ENCODE data around the gene ZNF587. TPM values are rescaled to one million over a fixed set of nuclear protein-coding genes. Genes with fewer than 3 reads are reported as not detected.

ZNF587 gene
- total and polyA plus RNA-seq, 2 of the 8 experiments (the other 6 are each of a cell fraction or from before 2014, with no cell fraction given) = 18.1 to 42.1 TPM

DNA sequence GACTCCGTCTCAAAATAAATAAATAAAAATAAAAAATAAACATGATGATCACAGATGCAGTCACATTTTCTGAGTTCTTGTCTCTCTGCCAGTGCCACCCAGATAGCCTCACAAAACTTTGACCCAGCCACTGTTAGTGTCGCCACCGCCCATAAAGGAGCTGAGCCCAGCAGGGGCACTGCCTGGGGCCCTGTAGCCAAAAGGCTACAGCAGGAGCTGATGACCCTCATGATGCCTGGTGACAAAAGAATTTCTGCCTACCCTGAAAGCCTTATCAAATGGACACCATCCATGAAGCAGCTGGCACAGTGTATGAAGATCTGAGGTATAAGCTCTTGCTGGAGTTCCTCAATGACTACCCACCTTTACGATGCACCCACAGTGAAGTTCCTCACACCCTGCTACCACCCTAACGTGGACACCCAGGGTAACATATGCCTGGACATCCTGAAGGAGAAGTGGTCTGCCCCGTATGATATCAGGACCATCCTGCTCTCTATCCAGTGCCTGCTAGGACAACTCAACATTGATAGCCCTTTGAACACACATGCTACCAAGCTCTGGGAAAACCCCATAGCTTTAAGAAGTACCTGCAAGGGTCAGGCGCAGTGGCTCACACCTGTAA is 18.3 kb downstream of the ZNF587 start (continued):
- TF ChIP-seq, protein P1, sequence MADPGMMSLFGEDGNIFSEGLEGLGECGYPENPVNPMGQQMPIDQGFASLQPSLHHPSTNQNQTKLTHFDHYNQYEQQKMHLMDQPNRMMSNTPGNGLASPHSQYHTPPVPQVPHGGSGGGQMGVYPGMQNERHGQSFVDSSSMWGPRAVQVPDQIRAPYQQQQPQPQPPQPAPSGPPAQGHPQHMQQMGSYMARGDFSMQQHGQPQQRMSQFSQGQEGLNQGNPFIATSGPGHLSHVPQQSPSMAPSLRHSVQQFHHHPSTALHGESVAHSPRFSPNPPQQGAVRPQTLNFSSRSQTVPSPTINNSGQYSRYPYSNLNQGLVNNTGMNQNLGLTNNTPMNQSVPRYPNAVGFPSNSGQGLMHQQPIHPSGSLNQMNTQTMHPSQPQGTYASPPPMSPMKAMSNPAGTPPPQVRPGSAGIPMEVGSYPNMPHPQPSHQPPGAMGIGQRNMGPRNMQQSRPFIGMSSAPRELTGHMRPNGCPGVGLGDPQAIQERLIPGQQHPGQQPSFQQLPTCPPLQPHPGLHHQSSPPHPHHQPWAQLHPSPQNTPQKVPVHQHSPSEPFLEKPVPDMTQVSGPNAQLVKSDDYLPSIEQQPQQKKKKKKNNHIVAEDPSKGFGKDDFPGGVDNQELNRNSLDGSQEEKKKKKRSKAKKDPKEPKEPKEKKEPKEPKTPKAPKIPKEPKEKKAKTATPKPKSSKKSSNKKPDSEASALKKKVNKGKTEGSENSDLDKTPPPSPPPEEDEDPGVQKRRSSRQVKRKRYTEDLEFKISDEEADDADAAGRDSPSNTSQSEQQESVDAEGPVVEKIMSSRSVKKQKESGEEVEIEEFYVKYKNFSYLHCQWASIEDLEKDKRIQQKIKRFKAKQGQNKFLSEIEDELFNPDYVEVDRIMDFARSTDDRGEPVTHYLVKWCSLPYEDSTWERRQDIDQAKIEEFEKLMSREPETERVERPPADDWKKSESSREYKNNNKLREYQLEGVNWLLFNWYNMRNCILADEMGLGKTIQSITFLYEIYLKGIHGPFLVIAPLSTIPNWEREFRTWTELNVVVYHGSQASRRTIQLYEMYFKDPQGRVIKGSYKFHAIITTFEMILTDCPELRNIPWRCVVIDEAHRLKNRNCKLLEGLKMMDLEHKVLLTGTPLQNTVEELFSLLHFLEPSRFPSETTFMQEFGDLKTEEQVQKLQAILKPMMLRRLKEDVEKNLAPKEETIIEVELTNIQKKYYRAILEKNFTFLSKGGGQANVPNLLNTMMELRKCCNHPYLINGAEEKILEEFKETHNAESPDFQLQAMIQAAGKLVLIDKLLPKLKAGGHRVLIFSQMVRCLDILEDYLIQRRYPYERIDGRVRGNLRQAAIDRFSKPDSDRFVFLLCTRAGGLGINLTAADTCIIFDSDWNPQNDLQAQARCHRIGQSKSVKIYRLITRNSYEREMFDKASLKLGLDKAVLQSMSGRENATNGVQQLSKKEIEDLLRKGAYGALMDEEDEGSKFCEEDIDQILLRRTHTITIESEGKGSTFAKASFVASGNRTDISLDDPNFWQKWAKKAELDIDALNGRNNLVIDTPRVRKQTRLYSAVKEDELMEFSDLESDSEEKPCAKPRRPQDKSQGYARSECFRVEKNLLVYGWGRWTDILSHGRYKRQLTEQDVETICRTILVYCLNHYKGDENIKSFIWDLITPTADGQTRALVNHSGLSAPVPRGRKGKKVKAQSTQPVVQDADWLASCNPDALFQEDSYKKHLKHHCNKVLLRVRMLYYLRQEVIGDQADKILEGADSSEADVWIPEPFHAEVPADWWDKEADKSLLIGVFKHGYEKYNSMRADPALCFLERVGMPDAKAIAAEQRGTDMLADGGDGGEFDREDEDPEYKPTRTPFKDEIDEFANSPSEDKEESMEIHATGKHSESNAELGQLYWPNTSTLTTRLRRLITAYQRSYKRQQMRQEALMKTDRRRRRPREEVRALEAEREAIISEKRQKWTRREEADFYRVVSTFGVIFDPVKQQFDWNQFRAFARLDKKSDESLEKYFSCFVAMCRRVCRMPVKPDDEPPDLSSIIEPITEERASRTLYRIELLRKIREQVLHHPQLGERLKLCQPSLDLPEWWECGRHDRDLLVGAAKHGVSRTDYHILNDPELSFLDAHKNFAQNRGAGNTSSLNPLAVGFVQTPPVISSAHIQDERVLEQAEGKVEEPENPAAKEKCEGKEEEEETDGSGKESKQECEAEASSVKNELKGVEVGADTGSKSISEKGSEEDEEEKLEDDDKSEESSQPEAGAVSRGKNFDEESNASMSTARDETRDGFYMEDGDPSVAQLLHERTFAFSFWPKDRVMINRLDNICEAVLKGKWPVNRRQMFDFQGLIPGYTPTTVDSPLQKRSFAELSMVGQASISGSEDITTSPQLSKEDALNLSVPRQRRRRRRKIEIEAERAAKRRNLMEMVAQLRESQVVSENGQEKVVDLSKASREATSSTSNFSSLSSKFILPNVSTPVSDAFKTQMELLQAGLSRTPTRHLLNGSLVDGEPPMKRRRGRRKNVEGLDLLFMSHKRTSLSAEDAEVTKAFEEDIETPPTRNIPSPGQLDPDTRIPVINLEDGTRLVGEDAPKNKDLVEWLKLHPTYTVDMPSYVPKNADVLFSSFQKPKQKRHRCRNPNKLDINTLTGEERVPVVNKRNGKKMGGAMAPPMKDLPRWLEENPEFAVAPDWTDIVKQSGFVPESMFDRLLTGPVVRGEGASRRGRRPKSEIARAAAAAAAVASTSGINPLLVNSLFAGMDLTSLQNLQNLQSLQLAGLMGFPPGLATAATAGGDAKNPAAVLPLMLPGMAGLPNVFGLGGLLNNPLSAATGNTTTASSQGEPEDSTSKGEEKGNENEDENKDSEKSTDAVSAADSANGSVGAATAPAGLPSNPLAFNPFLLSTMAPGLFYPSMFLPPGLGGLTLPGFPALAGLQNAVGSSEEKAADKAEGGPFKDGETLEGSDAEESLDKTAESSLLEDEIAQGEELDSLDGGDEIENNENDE (IDR thresholded peaks at IDR 0.05; ENCODE audit: insufficient replicate concordance, low read length) = no peak
- no peak for TF ChIP-seq SP2 (IDR thresholded peaks at IDR 0.05; ENCODE audit: low read length)
- TF ChIP-seq NANOG (IDR thresholded peaks at IDR 0.05; ENCODE audit: insufficient read depth, low read depth, low read length, poor library complexity, severe bottlenecking) = no peak
- no peak for TF ChIP-seq ZNF274 (IDR thresholded peaks at IDR 0.05; ENCODE audit: borderline replicate concordance, extremely low read depth, low read length)
- no peak for TF ChIP-seq RFX5 (IDR thresholded peaks at IDR 0.05; ENCODE audit: borderline replicate concordance, low read depth, low read length)
- peak; percentile 92 for TF ChIP-seq POLR2AphosphoS5 (IDR thresholded peaks at IDR 0.05; ENCODE audit: low read depth, low read length)
- no peak for TF ChIP-seq CEBPB (IDR thresholded peaks at IDR 0.05; ENCODE audit: low read depth, low read length)

Data from H1 (cell line).